PC-9 (cell line): ENCODE results near the gene CCDC158. TPM values are rescaled to one million over a fixed set of nuclear protein-coding genes. Genes with fewer than 3 reads are reported as not detected.

Experiments
- BruUV-seq: library from RNA; stranded (reverse); fragments of 400-500 nt; replicated peaks from 2 replicates; lab custom pipeline; 2021; lab: Mats Ljungman, UMichigan
- CTCF ChIA-PET: fragments of 300-600 bp; sonication (Branson Sonifier 250); formaldehyde crosslinking; loops from one replicate; lab custom pipeline; 2022; ENCODE audit warnings: antibody characterized with exemption; lab: Charles Lee
- POLR2A ChIA-PET: fragments of 300-600 bp; sonication (Branson Sonifier 250); formaldehyde crosslinking; loops from one replicate; lab custom pipeline; 2022; ENCODE audit warnings: antibody characterized with exemption; ENCODE audit not compliant: unreplicated experiment; lab: Charles Lee
- DNase-seq, 2 experiments: peaks; one replicate each; pipeline versions ENCODE4 v3.0.0 to v3.0.0-alpha.2; 2015 to 2022; ENCODE audit warnings: mixed read lengths in 1 of 2
- H2AFZ ChIP-seq: fragments of 200-600 bp; sonication (generic); 2 replicates; pipeline ENCODE4 v1.8.1; 2017; ENCODE audit warnings: antibody characterized with exemption
- H3F3A ChIP-seq: fragments of 200-600 bp; sonication (generic); 2 replicates; pipeline ENCODE4 v1.8.1; 2017; ENCODE audit warnings: antibody characterized with exemption, mild to moderate bottlenecking, low read depth; ENCODE audit not compliant: insufficient read depth
- H3K27ac ChIP-seq: fragments of 200-600 bp; sonication (generic); 2 replicates; pipeline ENCODE4 v1.6.1; 2016; ENCODE audit warnings: mixed run types
- H3K27me3 ChIP-seq: fragments of 200-600 bp; sonication (generic); 2 replicates; pipeline ENCODE4 v1.6.1; 2016; ENCODE audit warnings: low read depth, mixed run types; ENCODE audit not compliant: insufficient read depth
- H3K36me3 ChIP-seq: fragments of 200-600 bp; sonication (generic); 2 replicates; pipeline ENCODE4 v1.6.1; 2016; ENCODE audit warnings: low read depth, mixed run types
- H3K4me1 ChIP-seq: fragments of 200-600 bp; sonication (generic); replicated peaks from 2 replicates; pipeline ENCODE4 v1.6.1; 2016; ENCODE audit warnings: mixed run types; ENCODE audit not compliant: insufficient read depth
- H3K4me2 ChIP-seq: fragments of 200-600 bp; sonication (generic); 2 replicates; pipeline ENCODE4 v1.6.1; 2017; ENCODE audit warnings: mixed run types
- H3K4me3 ChIP-seq: fragments of 200-600 bp; sonication (generic); 2 replicates; pipeline ENCODE4 v1.6.1; 2016; ENCODE audit warnings: mixed run types
- H3K79me2 ChIP-seq: fragments of 200-600 bp; sonication (generic); 2 replicates; pipeline ENCODE4 v1.6.1; 2017; ENCODE audit warnings: low read depth, mixed run types
- H3K9me2 ChIP-seq: fragments of 200-600 bp; sonication (generic); 2 replicates; pipeline ENCODE4 v1.8.1; 2017; ENCODE audit warnings: mild to moderate bottlenecking; ENCODE audit not compliant: insufficient read depth
- H3K9me3 ChIP-seq: fragments of 200-600 bp; sonication (generic); 2 replicates; pipeline ENCODE4 v1.8.1; 2016; ENCODE audit warnings: low read depth; ENCODE audit not compliant: insufficient read depth
- H4K20me1 ChIP-seq: fragments of 200-600 bp; sonication (generic); 2 replicates; pipeline ENCODE4 v1.8.1; 2017; ENCODE audit not compliant: insufficient read depth
- CTCF ChIP-seq: fragments of 200-600 bp; sonication (generic); conservative IDR thresholded peaks from 2 replicates; pipeline ENCODE4 v1.6.1; 2017; ENCODE audit warnings: mixed run types, antibody characterized with exemption, mild to moderate bottlenecking, moderate library complexity
- EZH2 ChIP-seq: fragments of 200-600 bp; sonication (generic); IDR thresholded peaks from 2 replicates; pipeline ENCODE4 v1.8.0; 2017; ENCODE audit warnings: antibody characterized with exemption, low read depth
- intact Hi-C: fragments of 100-400 bp; cut with micrococcal nuclease; formaldehyde crosslinking; loops from one replicate; pipeline ENCODE4 v1.10.0; 2022; ENCODE audit not compliant: unreplicated experiment
- total RNA-seq: library from RNA; stranded (reverse); gene quantifications from 2 replicates; pipeline ENCODE4 v1.2.3, GENCODE V29; 2021

Gene CCDC158
- total RNA-seq, 1 experiment from 2014 or later: not detected

- H3K27me3 ChIP-seq: no peaks in the 10 kb centered on the region
- H3K4me2 ChIP-seq: no peak overlapping the region
- no peaks in the 10 kb centered on the region for H3K4me1 ChIP-seq
- no peak overlapping the region for H2AFZ ChIP-seq
- no peak for DNase-seq
- no peaks in the 10 kb centered on the region for H3K9me3 ChIP-seq
- H3K9me2 ChIP-seq: no peaks in the 10 kb centered on the region
- no peaks in the 10 kb centered on the region for H4K20me1 ChIP-seq
- CTCF ChIA-PET: no interaction called here
- no peak overlapping the region for H3K4me3 ChIP-seq
- no TSS peak for BruUV-seq
- intact Hi-C loops: no loop called here
- no peaks in the 10 kb centered on the region for H3K79me2 ChIP-seq
- no peak for TF ChIP-seq EZH2
- no peak for TF ChIP-seq CTCF
- POLR2A ChIA-PET: no interaction called here
- no peak overlapping the region for H3K27ac ChIP-seq
- H3F3A ChIP-seq: no peaks in the 10 kb centered on the region
- no peaks in the 10 kb centered on the region for H3K36me3 ChIP-seq
These were observed 28.9 kb upstream of the CCDC158 start for GRCh38 chr4:76449833-76450232.

- H3F3A ChIP-seq: no peaks in the 10 kb centered on the region
- no TSS peak for BruUV-seq
- no peak overlapping the region for H3K4me3 ChIP-seq
- H3K9me3 ChIP-seq: no peaks in the 10 kb centered on the region
- CTCF ChIA-PET: no interaction called here
- no peak overlapping the region for H2AFZ ChIP-seq
- H3K4me2 ChIP-seq: no peak overlapping the region
- DNase-seq: no peak
- H3K9me2 ChIP-seq: no peaks in the 10 kb centered on the region
- intact Hi-C loops: no loop called here
- H3K36me3 ChIP-seq: no peaks in the 10 kb centered on the region
- H3K27ac ChIP-seq: no peak overlapping the region
- H4K20me1 ChIP-seq: no peaks in the 10 kb centered on the region
- TF ChIP-seq EZH2 (no peak), CTCF (no peak)
- POLR2A ChIA-PET: interaction anchor here (0.6 kb wide), 1 partner anchor 112 kb away, joined by 3 read pairs; no protein-coding TSS in a partner anchor
- no peaks in the 10 kb centered on the region for H3K79me2 ChIP-seq
- no peaks in the 10 kb centered on the region for H3K4me1 ChIP-seq
- no peaks in the 10 kb centered on the region for H3K27me3 ChIP-seq
These were observed 28.4 kb upstream of the CCDC158 start for GRCh38 chr4:76449362-76449767.

GRCh38 chr4:76448211-76448610 lies 27.3 kb upstream of the CCDC158 start:
- Histone ChIP-seq H3K27me3 (no peaks in the 10 kb centered on the region), H3K9me2 (no peaks in the 10 kb centered on the region), H3K36me3 (no peaks in the 10 kb centered on the region), H3K27ac (no peak overlapping the region), H3K79me2 (no peaks in the 10 kb centered on the region), H3K4me3 (no peak overlapping the region), H2AFZ (no peak overlapping the region), H4K20me1 (no peaks in the 10 kb centered on the region), H3K9me3 (no peaks in the 10 kb centered on the region), H3K4me1 (no peaks in the 10 kb centered on the region), H3K4me2 (no peak overlapping the region), H3F3A (no peaks in the 10 kb centered on the region)
- ChIA-PET POLR2A (no interaction called here), CTCF (no interaction called here)
- intact Hi-C loops: no loop called here
- DNase-seq: no peak
- no TSS peak for BruUV-seq
- TF ChIP-seq EZH2: no peak
- no peak for TF ChIP-seq CTCF
